GM19452 (cell line): ENCODE data around the gene SFMBT1.
"Not testable (repeated sequence)": the region's sequence is repeated elsewhere in the genome, so short reads cannot be mapped to it uniquely, and the experiment has no call there.

Experiments used
- ATAC-seq: cut with Tn5 transposase; IDR thresholded peaks from one replicate; pipeline ENCODE4 v1.9.1; 2021; ENCODE audit not compliant: unreplicated experiment

Gene SFMBT1

GRCh38 chr3:53074366-53074696 lies 28.5 kb upstream of the SFMBT1 start:
- no peak for ATAC-seq

GRCh38 chr3:53073553-53074365 lies 27.9 kb upstream of the SFMBT1 start:
- ATAC-seq = no peak

GRCh38 chr3:53072653-53073552 lies 27.0 kb upstream of the SFMBT1 start:
- peak; percentile 73 for ATAC-seq

- ATAC-seq = no peak
These were observed 26.1 kb upstream of the SFMBT1 start for GRCh38 chr3:53071882-53072431.

- no peak for ATAC-seq
These were observed 23.7 kb upstream of the SFMBT1 start for GRCh38 chr3:53069422-53070068.

GRCh38 chr3:53068176-53068575 lies 22.3 kb upstream of the SFMBT1 start:
- no peak for ATAC-seq

- no peak for ATAC-seq
These were observed 21.7 kb upstream of the SFMBT1 start for GRCh38 chr3:53067567-53067966.

- ATAC-seq = no peak
These were observed 20.1 kb upstream of the SFMBT1 start for GRCh38 chr3:53065841-53066480.

GRCh38 chr3:53062905-53063304 lies 17.0 kb upstream of the SFMBT1 start:
- ATAC-seq = no peak

GRCh38 chr3:53056442-53056841 lies 10.6 kb upstream of the SFMBT1 start:
- ATAC-seq = no peak

- ATAC-seq = not testable (repeated sequence)
These were observed 8.4 kb upstream of the SFMBT1 start for GRCh38 chr3:53054233-53054632.

GRCh38 chr3:53051929-53052328 lies 6.1 kb upstream of the SFMBT1 start:
- ATAC-seq = no peak

GRCh38 chr3:53049987-53050386 lies 4.1 kb upstream of the SFMBT1 start:
- no peak for ATAC-seq

GRCh38 chr3:53046171-53047170 lies 598 bp upstream of the SFMBT1 start:
- ATAC-seq = peak; percentile 43

GRCh38 chr3:53044711-53045517 lies 959 bp downstream of the SFMBT1 start:
- ATAC-seq = no peak

- ATAC-seq = no peak
These were observed 1.5 kb downstream of the SFMBT1 start for GRCh38 chr3:53044371-53044710.

- no peak for ATAC-seq
These were observed 2.1 kb downstream of the SFMBT1 start for GRCh38 chr3:53043738-53044137.

GRCh38 chr3:53042651-53043050 lies 3.2 kb downstream of the SFMBT1 start:
- ATAC-seq = no peak

GRCh38 chr3:53040351-53040820 lies 5.5 kb downstream of the SFMBT1 start:
- ATAC-seq = no peak
